ENCODE results near the gene ZFAND3. TPM values are rescaled to one million over a fixed set of nuclear protein-coding genes. Genes with fewer than 3 reads are reported as not detected.

ZFAND3 gene
- total and polyA plus RNA-seq, 10 of the 15 experiments (the other 5 are each of a cell fraction or from before 2014, with no cell fraction given): 0.90 to 34.4 (median 16.3) TPM

- TF ChIP-seq, protein P1, sequence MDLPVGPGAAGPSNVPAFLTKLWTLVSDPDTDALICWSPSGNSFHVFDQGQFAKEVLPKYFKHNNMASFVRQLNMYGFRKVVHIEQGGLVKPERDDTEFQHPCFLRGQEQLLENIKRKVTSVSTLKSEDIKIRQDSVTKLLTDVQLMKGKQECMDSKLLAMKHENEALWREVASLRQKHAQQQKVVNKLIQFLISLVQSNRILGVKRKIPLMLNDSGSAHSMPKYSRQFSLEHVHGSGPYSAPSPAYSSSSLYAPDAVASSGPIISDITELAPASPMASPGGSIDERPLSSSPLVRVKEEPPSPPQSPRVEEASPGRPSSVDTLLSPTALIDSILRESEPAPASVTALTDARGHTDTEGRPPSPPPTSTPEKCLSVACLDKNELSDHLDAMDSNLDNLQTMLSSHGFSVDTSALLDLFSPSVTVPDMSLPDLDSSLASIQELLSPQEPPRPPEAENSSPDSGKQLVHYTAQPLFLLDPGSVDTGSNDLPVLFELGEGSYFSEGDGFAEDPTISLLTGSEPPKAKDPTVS (IDR thresholded peaks at IDR 0.05; ENCODE audit: low read depth, low read length): no peak
- peak; percentile 48 to 56; a peak in 3 of 4 replicates for TF ChIP-seq IKZF2 (IDR thresholded peaks at IDR 0.05)
- TF ChIP-seq, protein P2, sequence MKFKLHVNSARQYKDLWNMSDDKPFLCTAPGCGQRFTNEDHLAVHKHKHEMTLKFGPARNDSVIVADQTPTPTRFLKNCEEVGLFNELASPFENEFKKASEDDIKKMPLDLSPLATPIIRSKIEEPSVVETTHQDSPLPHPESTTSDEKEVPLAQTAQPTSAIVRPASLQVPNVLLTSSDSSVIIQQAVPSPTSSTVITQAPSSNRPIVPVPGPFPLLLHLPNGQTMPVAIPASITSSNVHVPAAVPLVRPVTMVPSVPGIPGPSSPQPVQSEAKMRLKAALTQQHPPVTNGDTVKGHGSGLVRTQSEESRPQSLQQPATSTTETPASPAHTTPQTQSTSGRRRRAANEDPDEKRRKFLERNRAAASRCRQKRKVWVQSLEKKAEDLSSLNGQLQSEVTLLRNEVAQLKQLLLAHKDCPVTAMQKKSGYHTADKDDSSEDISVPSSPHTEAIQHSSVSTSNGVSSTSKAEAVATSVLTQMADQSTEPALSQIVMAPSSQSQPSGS (IDR thresholded peaks at IDR 0.05; ENCODE audit: low read length): peak; percentile 51; the same call in 1 of the 2 replicates
- TF ChIP-seq SPI1 (IDR thresholded peaks at IDR 0.05; ENCODE audit: borderline replicate concordance, insufficient read depth, low read depth, low read length): peak; percentile 46; the same call in 1 of the 2 replicates
Measured at GRCh38 chr6:37838219-37838921, 18.8 kb downstream of the ZFAND3 start (continued).

DNA sequence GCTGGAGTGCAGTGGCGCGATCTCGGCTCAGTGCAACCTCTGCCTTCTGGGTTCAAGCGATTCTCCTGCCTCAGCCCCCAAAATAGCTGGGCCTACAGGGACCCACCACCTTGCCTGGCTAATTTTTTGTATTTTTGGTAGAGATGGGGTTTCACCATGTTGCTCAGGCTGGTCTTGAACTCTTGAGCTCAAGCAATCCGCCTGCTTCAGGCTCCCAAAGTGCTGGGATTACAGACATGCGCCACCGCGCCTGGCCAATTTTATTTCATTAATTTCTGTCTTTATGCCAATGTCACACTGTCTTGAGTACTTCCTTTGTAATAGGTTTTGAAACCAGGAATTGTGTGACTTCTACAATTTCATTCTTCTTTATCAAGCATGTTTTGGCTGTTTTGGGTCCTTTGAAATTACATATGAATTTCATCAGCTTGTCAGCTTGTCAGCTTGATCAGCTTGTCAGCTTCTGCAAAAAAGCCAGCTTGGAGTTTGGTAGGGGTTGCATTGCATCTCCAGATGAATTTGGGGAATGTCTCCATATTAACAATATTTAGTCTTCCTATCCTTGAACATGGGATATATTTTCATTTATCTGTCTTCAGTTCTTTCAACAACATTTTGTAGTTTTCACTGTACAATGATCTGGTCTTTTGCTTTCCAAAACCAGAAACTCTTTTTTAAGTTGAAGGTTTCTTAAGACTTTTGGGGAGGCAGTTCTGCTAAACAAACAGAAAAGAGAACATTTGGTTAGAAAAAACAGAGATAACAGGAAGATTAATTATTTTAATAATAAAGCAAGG lies 20.8 kb downstream of the ZFAND3 start:
- no peak for TF ChIP-seq EED (IDR thresholded peaks at IDR 0.05; ENCODE audit: low read depth)
- no peak for TF ChIP-seq POU2F2 (IDR thresholded peaks at IDR 0.05; ENCODE audit: borderline replicate concordance, low read depth, low read length)
- TF ChIP-seq STAT1 (conservative IDR thresholded peaks at IDR 0.05): no peak
- TF ChIP-seq JUNB (IDR thresholded peaks at IDR 0.05): no peak
- no peak for TF ChIP-seq KAT2A (conservative IDR thresholded peaks at IDR 0.05; ENCODE audit: control insufficient read depth, low read depth, low read length)
- no peak for TF ChIP-seq KDM1A (IDR thresholded peaks at IDR 0.05; ENCODE audit: borderline replicate concordance)
- in situ Hi-C loops (cut with MboI) (no loop called here), intact Hi-C loops (cut with micrococcal nuclease; ENCODE audit: unreplicated experiment) (no loop called here)
- ChIA-PET SMC1A (ENCODE audit: uncharacterized antibody, unreplicated experiment) (interaction anchor here (1.1 to 3.2 kb wide), 5 partner anchors 10 to 22 kb away, joined by 4 to 13 read pairs (median 6); no protein-coding TSS in a partner anchor), CTCF (interaction anchor here (0.7 to 1.8 kb wide), 4 partner anchors 9 to 337 kb away, joined by 3 to 8 read pairs (median 5); no protein-coding TSS in a partner anchor), RAD21 (ENCODE audit: unreplicated experiment) (interaction anchor here (1.1 to 1.6 kb wide), 4 partner anchors 17 to 40 kb away, joined by 3 to 6 read pairs (median 4); no protein-coding TSS in a partner anchor), POLR2A (interaction anchor here (1.0 to 1.4 kb wide), 2 partner anchors 10 to 21 kb away, joined by 4 to 9 read pairs; no protein-coding TSS in a partner anchor)
- Histone ChIP-seq H3K9me3 (replicated peaks; ENCODE audit: control insufficient read depth, insufficient read depth, low read length) (peaks cover 5% of the 10 kb centered on the region), H3K9ac (ENCODE audit: control insufficient read depth, insufficient read depth, low read length) (no peak overlapping the region; the same call in 1 of the 2 replicates), H3K4me1 (ENCODE audit: control insufficient read depth, insufficient read depth, low read length) (peaks cover 15% of the 10 kb centered on the region), H3K4me3 (no peak overlapping the region), H2AFZ (ENCODE audit: control insufficient read depth, low read depth, low read length) (no peak overlapping the region), H3K27me3 (replicated peaks in 1 of 2; ENCODE audit: control insufficient read depth in 2 of 2, insufficient read depth in 2 of 2, low read length in 1 of 2) (no peaks in the 10 kb centered on the region), H4K20me1 (ENCODE audit: control insufficient read depth, insufficient read depth) (no peaks in the 10 kb centered on the region), H3K4me2 (ENCODE audit: control insufficient read depth, insufficient read depth) (peak overlapping the region; percentile 42; the same call in 1 of the 2 replicates), H3K27ac (ENCODE audit: control insufficient read depth, insufficient read depth) (no peak overlapping the region; the same call in 1 of the 2 replicates), H3K36me3 (ENCODE audit: control insufficient read depth in 2 of 2, insufficient read depth in 2 of 2, low read length in 1 of 2) (peaks cover 0 to 9% of the 10 kb centered on the region in 2 experiments; a peak in 1 of 4 replicates), H3K79me2 (ENCODE audit: control insufficient read depth, insufficient read depth, low read length) (peaks cover 76% of the 10 kb centered on the region)
- no peak for FAIRE-seq
- no peak for DNase-seq (ENCODE audit: low read depth, low spot score)
- ATAC-seq: no peak
- BruUV-seq (replicated peaks): no TSS peak
- 98% methylated on average over 8 of the region's 8 CpGs for WGBS (ENCODE audit: insufficient coverage, insufficient replicate concordance, low lambda C conversion rate, missing lambda C conversion rate)
